Parathyroid adenoma (tissue), 2 donors: ENCODE results near the gene ZNF562.

Experiments used
- H2AFZ ChIP-seq: fragments of 300-600 bp; sonication (generic); one replicate; pipeline ENCODE4 v1.7.0; 2017; ENCODE audit warnings: antibody characterized with exemption, mild to moderate bottlenecking
- H3K27ac ChIP-seq: fragments of 300-600 bp; sonication (generic); one replicate; pipeline ENCODE4 v1.7.0; 2017
- H3K27me3 ChIP-seq: fragments of 300-600 bp; sonication (generic); one replicate; pipeline ENCODE4 v1.7.0; 2017; ENCODE audit warnings: low read length; ENCODE audit not compliant: control insufficient read depth, insufficient read depth
- H3K36me3 ChIP-seq: fragments of 300-600 bp; sonication (generic); one replicate; pipeline ENCODE4 v1.7.0; 2017; ENCODE audit warnings: low read length; ENCODE audit not compliant: control insufficient read depth, insufficient read depth
- H3K4me1 ChIP-seq: fragments of 300-600 bp; sonication (generic); one replicate; pipeline ENCODE4 v1.7.0; 2017; ENCODE audit warnings: control low read depth
- H3K4me2 ChIP-seq: fragments of 300-600 bp; sonication (generic); one replicate; pipeline ENCODE4 v1.7.0; 2017; ENCODE audit warnings: low read length
- H3K4me3 ChIP-seq: fragments of 300-600 bp; sonication (generic); one replicate; pipeline ENCODE4 v1.7.0; 2017; ENCODE audit warnings: low read depth, low read length
- H3K79me2 ChIP-seq: fragments of 300-600 bp; sonication (generic); one replicate; pipeline ENCODE4 v1.7.0; 2017; ENCODE audit warnings: control low read depth
- H3K9ac ChIP-seq: fragments of 300-600 bp; sonication (generic); one replicate; pipeline ENCODE4 v1.7.0; 2017; ENCODE audit warnings: mild to moderate bottlenecking
- H3K9me3 ChIP-seq: fragments of 300-600 bp; sonication (generic); one replicate; pipeline ENCODE4 v1.7.0; 2017; ENCODE audit warnings: low read length; ENCODE audit not compliant: control insufficient read depth
- CTCF ChIP-seq: fragments of 300-600 bp; sonication (generic); IDR thresholded peaks from one replicate; pipeline ENCODE4 v1.7.0; 2017; ENCODE audit warnings: antibody characterized with exemption, mild to moderate bottlenecking
- donor health status: primary hyperparathyroidism.

The ZNF562 gene

DNA sequence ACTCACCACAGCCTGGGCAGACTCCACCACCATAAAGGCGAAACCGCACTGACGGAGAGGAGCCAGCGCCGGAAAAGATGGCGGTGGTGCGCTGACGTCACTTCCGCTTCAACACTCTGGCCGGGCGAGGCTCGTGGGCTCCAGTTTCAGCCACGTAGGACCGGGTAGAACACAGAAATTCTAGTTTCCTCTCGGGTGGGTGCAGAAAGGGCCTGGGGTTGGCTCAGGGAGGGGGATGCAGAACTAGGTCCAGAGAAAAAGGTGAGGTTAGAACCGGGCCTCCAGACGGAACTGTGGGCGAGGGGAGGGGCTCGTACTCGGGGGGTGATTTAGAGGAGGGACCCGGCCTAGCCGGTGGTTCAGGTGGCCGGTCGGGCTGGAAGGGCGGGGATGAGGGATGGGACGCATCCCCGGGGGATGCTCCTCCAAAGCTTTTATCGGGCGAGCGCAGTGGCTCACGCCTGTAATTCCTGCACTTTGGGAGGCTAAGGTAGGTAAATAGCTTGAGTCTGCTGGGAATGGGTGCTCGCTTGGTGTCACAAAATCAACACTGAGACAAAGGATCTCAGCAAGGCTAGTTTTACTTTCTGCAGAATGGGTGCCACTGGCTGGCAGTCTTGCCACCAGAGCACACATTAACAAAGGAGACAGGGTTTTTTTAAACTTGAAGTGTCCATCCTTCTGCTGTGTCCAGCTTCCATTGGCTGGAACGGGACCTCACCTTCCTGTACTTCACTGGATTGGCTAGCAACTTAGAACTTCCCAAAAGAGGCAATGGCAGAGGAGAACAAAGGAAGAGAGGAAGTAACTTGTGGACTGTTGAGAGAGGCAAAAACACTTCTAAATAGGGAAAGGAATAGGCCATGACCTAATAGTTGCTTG, 53.5 kb downstream of the ZNF562 start, which contains the start of gene ZNF561:
Gene ZNF561 (minus strand): TSS at position 77 of the 882 bp plus-strand sequence. CDS start 1,776 bp downstream, outside the sequence.
- Histone ChIP-seq H3K27ac (peak within 1 kb of the TSS; percentile 89), H3K4me2 (peak within 1 kb of the TSS; percentile 83), H2AFZ (peak within 1 kb of the TSS; percentile 93), H3K9me3 (no peaks in the 10 kb centered on the region), H3K4me1 (peaks cover 7% of the 10 kb centered on the region), H3K4me3 (peak within 1 kb of the TSS; percentile 98), H3K9ac (peak within 1 kb of the TSS; percentile 74), H3K79me2 (peaks cover 2% of the 10 kb centered on the region), H3K36me3 (no peaks in the 10 kb centered on the region), H3K27me3 (no peaks in the 10 kb centered on the region)
- TF ChIP-seq CTCF: no peak

DNA sequence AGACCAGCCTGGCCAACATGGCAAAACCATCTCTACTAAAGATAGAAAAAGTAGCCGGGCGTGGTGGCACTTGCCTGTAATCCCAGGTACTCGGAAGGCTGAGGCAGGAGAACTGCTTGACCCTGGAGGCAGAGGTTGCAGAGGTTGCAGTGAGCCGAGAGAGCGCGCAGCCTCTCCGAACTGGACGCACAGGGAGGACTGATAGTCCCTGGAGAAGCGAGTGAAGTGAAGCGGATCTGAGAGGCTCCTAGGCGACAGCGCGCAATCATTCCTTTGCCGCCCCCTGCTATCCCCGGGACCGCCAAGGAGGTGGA, 54.1 kb downstream of the ZNF562 start:
- peak overlapping the region; percentile 74 for H3K9ac ChIP-seq
- H3K4me2 ChIP-seq: peak overlapping the region; percentile 83
- H3K9me3 ChIP-seq: no peaks in the 10 kb centered on the region
- no peak for TF ChIP-seq CTCF
- H3K36me3 ChIP-seq: no peaks in the 10 kb centered on the region
- H3K27me3 ChIP-seq: no peaks in the 10 kb centered on the region
- peak overlapping the region; percentile 98 for H3K4me3 ChIP-seq
- peaks cover 2% of the 10 kb centered on the region for H3K79me2 ChIP-seq
- H3K27ac ChIP-seq: peak overlapping the region; percentile 89
- peaks cover 7% of the 10 kb centered on the region for H3K4me1 ChIP-seq
- peak overlapping the region; percentile 93 for H2AFZ ChIP-seq

- no peaks in the 10 kb centered on the region for H3K9me3 ChIP-seq
- no peak overlapping the region for H3K4me2 ChIP-seq
- H3K79me2 ChIP-seq: peaks cover 2% of the 10 kb centered on the region
- H3K27ac ChIP-seq: no peak overlapping the region
- H3K27me3 ChIP-seq: no peaks in the 10 kb centered on the region
- no peak for TF ChIP-seq CTCF
- H2AFZ ChIP-seq: no peak overlapping the region
- H3K4me3 ChIP-seq: no peak overlapping the region
- H3K36me3 ChIP-seq: no peaks in the 10 kb centered on the region
- H3K9ac ChIP-seq: no peak overlapping the region
- H3K4me1 ChIP-seq: peaks cover 4% of the 10 kb centered on the region
Measured at GRCh38 chr19:9615844-9616243, 59.1 kb downstream of the ZNF562 start.

- H3K79me2 ChIP-seq: no peaks in the 10 kb centered on the region
- H3K27me3 ChIP-seq: no peaks in the 10 kb centered on the region
- H3K9me3 ChIP-seq: no peaks in the 10 kb centered on the region
- no peak overlapping the region for H3K4me2 ChIP-seq
- H3K27ac ChIP-seq: no peak overlapping the region
- no peaks in the 10 kb centered on the region for H3K36me3 ChIP-seq
- H3K4me3 ChIP-seq: no peak overlapping the region
- no peak for TF ChIP-seq CTCF
- no peak overlapping the region for H2AFZ ChIP-seq
- H3K4me1 ChIP-seq: no peaks in the 10 kb centered on the region
- H3K9ac ChIP-seq: no peak overlapping the region
Measured at GRCh38 chr19:9610484-9611113, 64.3 kb downstream of the ZNF562 start.
